NCI-H510A treated with DMSO at 0.1 percent for 48 hours (cell line): ENCODE measurements around the gene TCAP.

Experiments
- DNase-seq: peaks from one replicate; lab custom pipeline; 2025; lab: John Stamatoyannopoulos, UW

TCAP gene

GRCh38 chr17:39667945-39668924, 3.1 kb downstream of the TCAP start, which contains the start of gene PNMT:
Gene PNMT (plus strand): TSS chr17:39668453. CDS start chr17:39668476, 23 bp downstream.
- DNase-seq = peak; percentile 57

- DNase-seq = no peak
Observed at GRCh38 chr17:39669897-39670735, 5.0 kb downstream of the TCAP start.

GRCh38 chr17:39670746-39671145, 5.6 kb downstream of the TCAP start:
- no peak for DNase-seq

- DNase-seq = peak; percentile 13
Observed at GRCh38 chr17:39671651-39672521, 6.7 kb downstream of the TCAP start.

GRCh38 chr17:39672522-39673334, 7.6 kb downstream of the TCAP start:
- no peak for DNase-seq

GRCh38 chr17:39673335-39674081, 8.4 kb downstream of the TCAP start:
- no peak for DNase-seq

- DNase-seq = no peak
Observed at GRCh38 chr17:39674179-39674578, 9.0 kb downstream of the TCAP start.

- DNase-seq = peak; percentile 40
Observed at GRCh38 chr17:39674702-39675389, 9.7 kb downstream of the TCAP start.

GRCh38 chr17:39675390-39676082, 10.4 kb downstream of the TCAP start:
- no peak for DNase-seq

- peak; percentile 88 for DNase-seq
Observed at GRCh38 chr17:39676198-39676819, 11.2 kb downstream of the TCAP start.

GRCh38 chr17:39677072-39677471, 11.9 kb downstream of the TCAP start:
- DNase-seq = no peak

- DNase-seq = peak; percentile 44
Observed at GRCh38 chr17:39677542-39678339, 12.6 kb downstream of the TCAP start.

- no peak for DNase-seq
Observed at GRCh38 chr17:39678340-39679116, 13.4 kb downstream of the TCAP start.

GRCh38 chr17:39679521-39680192, 14.5 kb downstream of the TCAP start:
- no peak for DNase-seq

GRCh38 chr17:39683295-39683939, 18.3 kb downstream of the TCAP start:
- no peak for DNase-seq
